ENCODE measurements around the gene HMCN1. TPM values are rescaled to one million over a fixed set of nuclear protein-coding genes. Genes with fewer than 3 reads are reported as not detected.

The HMCN1 gene
- total RNA-seq, 4 donors from 2014 or later: 3.3 to 8.9 (median 6.6) TPM

GRCh38 chr1:186022184-186022583, 288.0 kb downstream of the HMCN1 start:
- intact Hi-C loops (cut with DNase I): no loop called here
- DNase-seq: no peak
- H3K36me3 ChIP-seq: no peaks in the 10 kb centered on the region
- H3K4me3 ChIP-seq (replicated peaks in 1 of 3): no peak overlapping the region
- no peak overlapping the region for H3K27ac ChIP-seq
- no peaks in the 10 kb centered on the region for H3K27me3 ChIP-seq
- TF ChIP-seq POLR2A (IDR thresholded peaks at IDR 0.05) (no peak), CTCF (IDR thresholded peaks at IDR 0.05) (no peak)
- H3K9me3 ChIP-seq: no peaks in the 10 kb centered on the region
- 90 to 94% methylated on average over 1 of the region's 1 CpG for WGBS, 2 donors
- no peaks in the 10 kb centered on the region for H3K4me1 ChIP-seq

- intact Hi-C loops (cut with DNase I): no loop called here
- Histone ChIP-seq H3K27ac (no peak overlapping the region), H3K36me3 (no peaks in the 10 kb centered on the region), H3K9me3 (no peaks in the 10 kb centered on the region), H3K4me3 (replicated peaks in 1 of 3) (no peak overlapping the region), H3K4me1 (no peaks in the 10 kb centered on the region), H3K27me3 (no peaks in the 10 kb centered on the region)
- 67 to 86% methylated on average over 1 of the region's 1 CpG for WGBS, 2 donors
- no peak for DNase-seq
- TF ChIP-seq POLR2A (IDR thresholded peaks at IDR 0.05) (no peak), CTCF (IDR thresholded peaks at IDR 0.05) (no peak)
Observed at GRCh38 chr1:186026946-186027345, 292.8 kb downstream of the HMCN1 start.

- Histone ChIP-seq H3K4me3 (replicated peaks in 1 of 3) (no peak overlapping the region), H3K27ac (no peak overlapping the region), H3K4me1 (no peaks in the 10 kb centered on the region), H3K27me3 (no peaks in the 10 kb centered on the region), H3K36me3 (no peaks in the 10 kb centered on the region), H3K9me3 (no peaks in the 10 kb centered on the region)
- intact Hi-C loops (cut with DNase I): no loop called here
- DNase-seq: no peak
- WGBS, 2 donors: 41 to 61% methylated on average over 3 of the region's 3 CpGs
- TF ChIP-seq CTCF (IDR thresholded peaks at IDR 0.05): no peak
- no peak for TF ChIP-seq POLR2A (IDR thresholded peaks at IDR 0.05)
Observed at GRCh38 chr1:186027621-186028020, 293.4 kb downstream of the HMCN1 start.

- Histone ChIP-seq H3K27me3 (no peaks in the 10 kb centered on the region), H3K4me3 (replicated peaks in 1 of 3) (no peak overlapping the region), H3K27ac (no peak overlapping the region), H3K9me3 (no peaks in the 10 kb centered on the region), H3K4me1 (peaks cover 0 to 4% of the 10 kb centered on the region in 2 donors), H3K36me3 (no peaks in the 10 kb centered on the region)
- intact Hi-C loops (cut with DNase I): no loop called here
- DNase-seq: no peak
- TF ChIP-seq POLR2A (IDR thresholded peaks at IDR 0.05) (no peak), CTCF (IDR thresholded peaks at IDR 0.05) (no peak)
Observed at GRCh38 chr1:186030453-186030852, 296.3 kb downstream of the HMCN1 start.

GRCh38 chr1:186033847-186034271, 299.7 kb downstream of the HMCN1 start:
- Histone ChIP-seq H3K4me3 (replicated peaks in 1 of 3) (no peak overlapping the region), H3K36me3 (no peaks in the 10 kb centered on the region), H3K27ac (no peak overlapping the region), H3K4me1 (peaks cover 0 to 4% of the 10 kb centered on the region in 2 donors), H3K9me3 (no peaks in the 10 kb centered on the region), H3K27me3 (no peaks in the 10 kb centered on the region)
- 49 to 52% methylated on average over 2 of the region's 2 CpGs for WGBS, 2 donors
- no peak for DNase-seq
- TF ChIP-seq CTCF (IDR thresholded peaks at IDR 0.05): no peak
- TF ChIP-seq POLR2A (IDR thresholded peaks at IDR 0.05): no peak
- intact Hi-C loops (cut with DNase I): no loop called here

Data from thyroid gland (tissue), 4 donors.